ENCODE measurements around the gene NISCH. TPM values are rescaled to one million over a fixed set of nuclear protein-coding genes. Genes with fewer than 3 reads are reported as not detected.

NISCH gene
- total and polyA plus RNA-seq, 2 of the 8 experiments (the other 6 are each of a cell fraction or from before 2014, with no cell fraction given), result 71.2 to 71.9 TPM

DNA sequence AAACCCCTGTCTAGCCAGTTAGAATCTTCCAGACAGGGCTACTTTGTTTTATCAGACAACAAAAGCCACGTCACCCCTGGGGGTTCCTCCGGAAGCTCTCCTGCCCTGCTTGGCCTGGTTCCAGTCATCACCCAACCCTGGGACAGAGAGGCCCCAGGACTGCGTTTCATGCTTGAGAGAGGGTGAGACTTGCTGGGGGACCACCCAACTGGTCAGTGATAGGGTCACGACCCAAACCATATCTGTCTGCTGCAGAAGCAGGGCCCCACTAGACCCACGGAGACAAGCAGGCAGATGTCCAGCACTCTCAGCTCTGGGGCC lies 77.1 kb downstream of the NISCH start:
- Histone ChIP-seq H3K4me2 (ENCODE audit: insufficient read depth in 1 of 2, low read depth in 2 of 2, low read length in 2 of 2) (peak overlapping the region; percentile 89), H3K4me1 (replicated peaks in 1 of 4; ENCODE audit: control insufficient read depth in 3 of 4, insufficient read depth in 4 of 4, low read length in 3 of 4) (peaks cover 0 to 25% (median 16%) of the 10 kb centered on the region in 4 experiments; a peak in 6 of 7 replicates), H2BK15ac (ENCODE audit: low read length) (no peak overlapping the region), H3K9me3 (ENCODE audit: insufficient read depth in 2 of 2, low read depth in 1 of 2, low read length in 1 of 2) (no peaks in the 10 kb centered on the region), H2BK20ac (ENCODE audit: low read length) (no peak overlapping the region), H4K91ac (replicated peaks; ENCODE audit: insufficient read length, low read length) (no peak overlapping the region), H3K79me2 (ENCODE audit: control insufficient read depth in 1 of 2, insufficient read depth in 2 of 2, low read length in 2 of 2) (peaks cover 1 to 44% of the 10 kb centered on the region in 2 experiments; a peak in 3 of 4 replicates), H2BK120ac (replicated peaks; ENCODE audit: low read depth, low read length) (no peak overlapping the region), H3K9ac (replicated peaks in 1 of 4; ENCODE audit: extremely low read depth in 1 of 4, low read depth in 3 of 4, low read length in 3 of 4) (peak overlapping the region in 3 of 4 experiments; percentile 23 to 73 (median 63); a peak in 4 of 7 replicates), H2BK12ac (ENCODE audit: low read depth, low read length) (no peak overlapping the region), H4K8ac (ENCODE audit: extremely low read depth, insufficient read depth, low read length) (no peak overlapping the region; the same call in 1 of the 2 replicates), H3K36me3 (ENCODE audit: control insufficient read depth in 2 of 4, insufficient read depth in 4 of 4, low read length in 3 of 4) (peaks cover 14 to 24% (median 18%) of the 10 kb centered on the region in 4 experiments), H2BK5ac (ENCODE audit: low read depth, low read length) (no peak overlapping the region), H3K27me3 (replicated peaks in 1 of 4; ENCODE audit: control insufficient read depth in 3 of 4, extremely low read depth in 1 of 4, insufficient read depth in 3 of 4, low read length in 3 of 4) (no peaks in the 10 kb centered on the region), H3K56ac (replicated peaks; ENCODE audit: insufficient read length, low read depth, low read length) (no peak overlapping the region), H3K14ac (ENCODE audit: insufficient read length) (no peak overlapping the region), H3K23me2 (ENCODE audit: low read depth, low read length) (peaks cover 23% of the 10 kb centered on the region), H3K23ac (ENCODE audit: insufficient read length) (no peak overlapping the region), H3K79me1 (ENCODE audit: low read depth, low read length) (peaks cover 38% of the 10 kb centered on the region), H4K20me1 (replicated peaks in 1 of 2; ENCODE audit: control insufficient read depth in 1 of 2, insufficient read depth in 2 of 2, low read length in 2 of 2) (peaks cover 14 to 33% of the 10 kb centered on the region in 2 experiments), H3K4ac (replicated peaks; ENCODE audit: insufficient read length, low read depth, low read length) (peak overlapping the region; percentile 19), H3K18ac (ENCODE audit: extremely low read depth, low read length) (no peak overlapping the region), H4K5ac (ENCODE audit: insufficient read length, low read depth, low read length) (no peak overlapping the region), H2AK5ac (ENCODE audit: low read depth, low read length) (no peak overlapping the region), H2AFZ (ENCODE audit: low read length) (no peak overlapping the region), H3K27ac (ENCODE audit: low read depth, low read length) (no peak overlapping the region), H3K4me3 (ENCODE audit: extremely low read depth in 1 of 4, insufficient read depth in 2 of 4, low read depth in 3 of 4, low read length in 4 of 4) (peak overlapping the region; percentile 61 to 84 (median 66))
- ChIA-PET CTCF (ENCODE audit: partially characterized antibody) (interaction anchor here (1.0 kb wide), 1 partner anchor 29 kb away, joined by 3 read pairs; no protein-coding TSS in a partner anchor), POLR2A (ENCODE audit: partially characterized antibody) (interaction anchor here (0.8 to 3.0 kb wide), 7 partner anchors 9 to 159 kb away, joined by 3 to 25 read pairs (median 5); no protein-coding TSS in a partner anchor)
- FAIRE-seq, result no peak
- 50% methylated on average over 5 of the region's 5 CpGs; no CpG with 5 or more reads in 1 of the 2 experiments for WGBS, 2 experiments (ENCODE audit: extremely low coverage in 1 of 2, insufficient coverage in 1 of 2, insufficient read length in 1 of 2, insufficient replicate concordance in 2 of 2, low coverage in 1 of 2, low lambda C conversion rate in 2 of 2, missing lambda C conversion rate in 1 of 2)
- no peak for DNase-seq (ENCODE audit: low read depth in 1 of 2, low spot score in 2 of 2)
- TF ChIP-seq RBBP5 (IDR thresholded peaks at IDR 0.05; ENCODE audit: borderline replicate concordance, low read depth, low read length) (no peak), TEAD4 (IDR thresholded peaks at IDR 0.05; ENCODE audit: low read depth, low read length) (no peak), NANOG (IDR thresholded peaks at IDR 0.05; ENCODE audit: insufficient read depth, low read depth, low read length, poor library complexity, severe bottlenecking) (no peak), CBX5 (IDR thresholded peaks at IDR 0.05; ENCODE audit: low read depth, low read length) (no peak), SP2 (IDR thresholded peaks at IDR 0.05; ENCODE audit: low read length) (no peak), CTBP2 (IDR thresholded peaks at IDR 0.05; ENCODE audit: borderline replicate concordance, insufficient read depth, insufficient read length, low read length) (no peak), RAD21 (IDR thresholded peaks at IDR 0.05 in 1 of 2, conservative IDR thresholded peaks at IDR 0.05 in 1 of 2; ENCODE audit: low read depth in 2 of 2, low read length in 2 of 2) (no peak), CBX8 (IDR thresholded peaks at IDR 0.05; ENCODE audit: borderline replicate concordance, low read depth, low read length) (no peak)
- TF ChIP-seq, protein P1, sequence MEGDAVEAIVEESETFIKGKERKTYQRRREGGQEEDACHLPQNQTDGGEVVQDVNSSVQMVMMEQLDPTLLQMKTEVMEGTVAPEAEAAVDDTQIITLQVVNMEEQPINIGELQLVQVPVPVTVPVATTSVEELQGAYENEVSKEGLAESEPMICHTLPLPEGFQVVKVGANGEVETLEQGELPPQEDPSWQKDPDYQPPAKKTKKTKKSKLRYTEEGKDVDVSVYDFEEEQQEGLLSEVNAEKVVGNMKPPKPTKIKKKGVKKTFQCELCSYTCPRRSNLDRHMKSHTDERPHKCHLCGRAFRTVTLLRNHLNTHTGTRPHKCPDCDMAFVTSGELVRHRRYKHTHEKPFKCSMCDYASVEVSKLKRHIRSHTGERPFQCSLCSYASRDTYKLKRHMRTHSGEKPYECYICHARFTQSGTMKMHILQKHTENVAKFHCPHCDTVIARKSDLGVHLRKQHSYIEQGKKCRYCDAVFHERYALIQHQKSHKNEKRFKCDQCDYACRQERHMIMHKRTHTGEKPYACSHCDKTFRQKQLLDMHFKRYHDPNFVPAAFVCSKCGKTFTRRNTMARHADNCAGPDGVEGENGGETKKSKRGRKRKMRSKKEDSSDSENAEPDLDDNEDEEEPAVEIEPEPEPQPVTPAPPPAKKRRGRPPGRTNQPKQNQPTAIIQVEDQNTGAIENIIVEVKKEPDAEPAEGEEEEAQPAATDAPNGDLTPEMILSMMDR (IDR thresholded peaks at IDR 0.05; ENCODE audit: control extremely low read depth in 1 of 3, insufficient read depth in 1 of 3, low read depth in 1 of 3, low read length in 3 of 3), result no peak

Data from H1 (cell line).